Measurements from ENCODE around the gene PRRG3.

Gene PRRG3

DNA sequence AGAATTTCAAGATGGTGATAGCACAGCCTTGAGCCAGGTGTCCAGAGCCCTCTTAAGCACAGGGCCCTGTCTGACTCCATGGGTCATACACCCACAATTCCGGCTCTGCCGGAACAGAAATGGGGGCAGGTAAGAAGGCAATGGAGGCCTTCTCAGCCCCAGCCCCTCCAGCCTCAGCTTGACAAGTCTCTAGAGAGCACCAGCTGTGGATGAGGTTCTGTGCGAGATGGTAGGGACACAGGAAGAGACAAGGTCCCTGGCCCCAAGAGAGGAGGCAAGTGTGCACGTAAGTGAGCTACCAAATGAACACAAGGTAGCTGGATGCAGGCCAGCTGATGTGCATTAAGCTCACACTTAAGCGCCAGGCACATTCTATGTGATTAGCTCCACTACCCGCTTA lies 2.4 kb upstream of the PRRG3 start:
- TF ChIP-seq, protein P1, sequence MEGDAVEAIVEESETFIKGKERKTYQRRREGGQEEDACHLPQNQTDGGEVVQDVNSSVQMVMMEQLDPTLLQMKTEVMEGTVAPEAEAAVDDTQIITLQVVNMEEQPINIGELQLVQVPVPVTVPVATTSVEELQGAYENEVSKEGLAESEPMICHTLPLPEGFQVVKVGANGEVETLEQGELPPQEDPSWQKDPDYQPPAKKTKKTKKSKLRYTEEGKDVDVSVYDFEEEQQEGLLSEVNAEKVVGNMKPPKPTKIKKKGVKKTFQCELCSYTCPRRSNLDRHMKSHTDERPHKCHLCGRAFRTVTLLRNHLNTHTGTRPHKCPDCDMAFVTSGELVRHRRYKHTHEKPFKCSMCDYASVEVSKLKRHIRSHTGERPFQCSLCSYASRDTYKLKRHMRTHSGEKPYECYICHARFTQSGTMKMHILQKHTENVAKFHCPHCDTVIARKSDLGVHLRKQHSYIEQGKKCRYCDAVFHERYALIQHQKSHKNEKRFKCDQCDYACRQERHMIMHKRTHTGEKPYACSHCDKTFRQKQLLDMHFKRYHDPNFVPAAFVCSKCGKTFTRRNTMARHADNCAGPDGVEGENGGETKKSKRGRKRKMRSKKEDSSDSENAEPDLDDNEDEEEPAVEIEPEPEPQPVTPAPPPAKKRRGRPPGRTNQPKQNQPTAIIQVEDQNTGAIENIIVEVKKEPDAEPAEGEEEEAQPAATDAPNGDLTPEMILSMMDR (IDR thresholded peaks at IDR 0.05), result no peak

DNA sequence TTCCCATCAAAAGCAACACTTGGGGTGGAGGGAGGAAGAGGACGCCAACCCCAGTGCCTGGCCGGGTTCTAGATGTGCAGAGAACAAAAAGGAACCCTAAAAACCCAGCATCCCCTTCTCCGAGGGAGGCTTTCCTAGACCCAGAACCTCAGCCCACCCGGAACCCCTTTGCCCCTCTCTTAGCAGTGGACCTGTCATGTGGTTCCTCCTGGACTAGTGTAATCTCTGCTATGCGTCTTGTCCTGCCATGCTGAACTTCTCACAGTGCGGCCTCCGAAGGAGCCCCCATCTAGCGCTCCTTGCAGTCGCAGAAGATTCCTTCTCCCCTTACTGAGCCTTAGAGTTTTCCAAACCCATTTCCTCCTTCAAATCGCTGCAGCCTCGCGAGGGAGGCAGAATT lies 1.1 kb upstream of the PRRG3 start:
- TF ChIP-seq, protein P1 (IDR thresholded peaks at IDR 0.05), result no peak

GRCh38 chrX:151695583-151696340 lies 504 bp downstream of the PRRG3 start:
- TF ChIP-seq, protein P1 (IDR thresholded peaks at IDR 0.05), result no peak

- TF ChIP-seq, protein P1 (IDR thresholded peaks at IDR 0.05), result no peak
These were observed 2.3 kb downstream of the PRRG3 start for GRCh38 chrX:151697522-151697921.

GRCh38 chrX:151698485-151698884 lies 3.2 kb downstream of the PRRG3 start:
- TF ChIP-seq, protein P1 (IDR thresholded peaks at IDR 0.05), result no peak

- TF ChIP-seq, protein P1 (IDR thresholded peaks at IDR 0.05), result no peak
These were observed 4.5 kb downstream of the PRRG3 start for GRCh38 chrX:151699746-151700145.

DNA sequence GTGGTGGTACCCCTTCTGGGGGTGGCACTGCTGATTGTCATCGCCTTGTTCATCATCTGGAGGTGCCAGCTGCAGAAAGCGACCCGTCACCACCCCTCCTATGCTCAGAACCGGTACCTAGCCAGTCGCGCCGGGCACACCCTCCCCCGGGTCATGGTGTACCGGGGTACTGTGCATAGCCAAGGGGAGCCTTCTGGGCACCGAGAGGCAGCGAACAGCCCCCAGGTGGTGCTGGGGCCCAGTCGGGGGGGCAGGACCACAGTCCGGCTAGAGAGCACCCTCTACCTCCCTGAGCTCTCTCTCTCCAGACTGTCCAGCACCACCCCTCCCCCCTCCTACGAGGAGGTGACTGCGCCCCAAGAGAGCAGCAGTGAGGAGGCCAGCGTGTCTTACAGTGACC lies 5.3 kb downstream of the PRRG3 start:
- TF ChIP-seq, protein P1 (IDR thresholded peaks at IDR 0.05), result no peak

DNA sequence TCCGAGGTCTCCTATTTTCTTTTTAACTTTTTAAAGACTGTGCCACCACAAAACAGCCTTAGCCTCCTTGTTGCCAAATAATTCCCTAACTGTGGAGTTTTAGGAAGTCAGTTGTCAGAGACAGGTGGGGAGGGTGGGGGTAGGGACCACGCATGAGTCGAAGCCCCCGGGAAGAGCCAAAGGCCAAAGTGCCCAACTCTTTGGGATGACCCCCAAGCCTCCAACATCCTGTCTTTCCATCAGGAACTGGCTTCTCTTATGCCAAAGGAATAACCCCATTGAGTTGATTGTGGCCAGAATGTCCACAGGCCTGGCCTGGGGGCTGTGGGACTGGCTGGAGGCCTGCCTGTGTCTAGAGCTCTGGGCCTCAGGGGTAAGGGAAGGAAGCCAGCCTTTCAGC lies 5.8 kb downstream of the PRRG3 start:
- TF ChIP-seq, protein P1 (IDR thresholded peaks at IDR 0.05), result no peak
